ENCODE measurements around the gene TMOD1. TPM values are rescaled to one million over a fixed set of nuclear protein-coding genes. Genes with fewer than 3 reads are reported as not detected.

The TMOD1 gene
- total RNA-seq, 1 experiment from 2014 or later = 1.0 TPM

- DNase-seq (ENCODE audit: low spot score) (no peak), ATAC-seq (peak; percentile 38)
- POLR2A ChIA-PET = no interaction called here
- peaks cover 23% of the 10 kb centered on the region for H3K4me1 Mint-ChIP-seq
- no peak overlapping the region for H3K27ac Mint-ChIP-seq
- H3K27me3 Mint-ChIP-seq (ENCODE audit: low read depth) = no peaks in the 10 kb centered on the region
- CTCF ChIA-PET = interaction anchor here (0.8 to 2.7 kb wide), 3 partner anchors 41 to 97 kb away, joined by 4 to 12 read pairs (median 10); partner anchors contain the start of gene TMOD1
- no peak overlapping the region for H3K4me3 Mint-ChIP-seq
- TF ChIP-seq CTCF (IDR thresholded peaks at IDR 0.05) = no peak
- no peaks in the 10 kb centered on the region for H3K36me3 Mint-ChIP-seq
- no peaks in the 10 kb centered on the region for H3K9me3 Mint-ChIP-seq
Observed at GRCh38 chr9:97556721-97557605, 55.5 kb downstream of the TMOD1 start.

- Mint-ChIP-seq H3K27me3 (ENCODE audit: low read depth) (no peaks in the 10 kb centered on the region), H3K4me3 (no peak overlapping the region), H3K36me3 (no peaks in the 10 kb centered on the region), H3K27ac (no peak overlapping the region), H3K4me1 (peaks cover 23% of the 10 kb centered on the region), H3K9me3 (no peaks in the 10 kb centered on the region)
- ChIA-PET CTCF (interaction anchor here (0.8 to 2.7 kb wide), 3 partner anchors 41 to 98 kb away, joined by 4 to 12 read pairs (median 7); no protein-coding TSS in a partner anchor), POLR2A (no interaction called here)
- ATAC-seq (no peak), DNase-seq (ENCODE audit: low spot score) (no peak)
- TF ChIP-seq ZBTB43 (CRISPR knock-in tag; IDR thresholded peaks at IDR 0.05) (no peak), NFATC4 (CRISPR knock-in tag; IDR thresholded peaks at IDR 0.05) (no peak), ATF1 (CRISPR knock-in tag; IDR thresholded peaks at IDR 0.05) (no peak), STAT6 (CRISPR knock-in tag; conservative IDR thresholded peaks at IDR 0.05; ENCODE audit: low read depth) (no peak)
Observed at GRCh38 chr9:97557606-97558095, 56.2 kb downstream of the TMOD1 start.

GRCh38 chr9:97558701-97559101, 57.2 kb downstream of the TMOD1 start:
- H3K36me3 Mint-ChIP-seq = no peaks in the 10 kb centered on the region
- peaks cover 23% of the 10 kb centered on the region for H3K4me1 Mint-ChIP-seq
- no peaks in the 10 kb centered on the region for H3K27me3 Mint-ChIP-seq (ENCODE audit: low read depth)
- no peaks in the 10 kb centered on the region for H3K9me3 Mint-ChIP-seq
- no peak for ATAC-seq
- no peak for TF ChIP-seq ATF3 (CRISPR knock-in tag; conservative IDR thresholded peaks at IDR 0.05)
- no peak for TF ChIP-seq MLX (CRISPR knock-in tag; IDR thresholded peaks at IDR 0.05)
- TF ChIP-seq FOXJ3 (CRISPR knock-in tag; IDR thresholded peaks at IDR 0.05; ENCODE audit: borderline replicate concordance) = no peak
- no peak for TF ChIP-seq SOX15 (CRISPR knock-in tag; IDR thresholded peaks at IDR 0.05)
- TF ChIP-seq ATF1 (CRISPR knock-in tag; IDR thresholded peaks at IDR 0.05) = no peak
- no peak for TF ChIP-seq ZNF423 (CRISPR knock-in tag; IDR thresholded peaks at IDR 0.05)
- TF ChIP-seq TP53 (CRISPR knock-in tag; IDR thresholded peaks at IDR 0.05) = no peak
- no peak for TF ChIP-seq MAX (CRISPR knock-in tag; IDR thresholded peaks at IDR 0.05)
- TF ChIP-seq JUN (CRISPR knock-in tag; IDR thresholded peaks at IDR 0.05) = no peak
- TF ChIP-seq CBFB (CRISPR knock-in tag; IDR thresholded peaks at IDR 0.05; ENCODE audit: low read depth) = no peak
- no peak for TF ChIP-seq ZNF671 (CRISPR knock-in tag; IDR thresholded peaks at IDR 0.05)
- TF ChIP-seq SP1 (CRISPR knock-in tag; conservative IDR thresholded peaks at IDR 0.05) = no peak
- no peak for TF ChIP-seq GABPB1 (CRISPR knock-in tag; IDR thresholded peaks at IDR 0.05)
- H3K27ac Mint-ChIP-seq = no peak overlapping the region
- CTCF ChIA-PET = interaction anchor here (1.7 kb wide), 1 partner anchor 40 kb away, joined by 7 read pairs; no protein-coding TSS in a partner anchor
- POLR2A ChIA-PET = no interaction called here
- H3K4me3 Mint-ChIP-seq = no peak overlapping the region
- DNase-seq (ENCODE audit: low spot score) = no peak

All from WTC11 (cell line).